Glutamatergic neuron (in vitro differentiated cells): Measurements from ENCODE around the gene TMCC2. TPM values are rescaled to one million over a fixed set of nuclear protein-coding genes. Genes with fewer than 3 reads are reported as not detected.

ENCODE experiments used
- DNase-seq: peaks from one replicate; pipeline ENCODE4 v3.0.0; 2022
- H3K27ac Mint-ChIP-seq: one replicate; pipeline ENCODE4 v1.8.0; 2020; ENCODE audit warnings: mild to moderate bottlenecking, mixed read lengths, inconsistent platforms; ENCODE audit not compliant: unreplicated experiment
- H3K27me3 Mint-ChIP-seq: one replicate; pipeline ENCODE4 v1.8.0; 2020; ENCODE audit warnings: mild to moderate bottlenecking, moderate library complexity, mixed read lengths, inconsistent platforms; ENCODE audit not compliant: unreplicated experiment
- H3K36me3 Mint-ChIP-seq: one replicate; pipeline ENCODE4 v1.8.0; 2020; ENCODE audit warnings: mild to moderate bottlenecking, mixed read lengths, inconsistent platforms; ENCODE audit not compliant: unreplicated experiment
- H3K4me1 Mint-ChIP-seq: one replicate; pipeline ENCODE4 v1.8.0; 2020; ENCODE audit warnings: mild to moderate bottlenecking, low read depth, mixed read lengths, inconsistent platforms; ENCODE audit not compliant: unreplicated experiment
- H3K4me3 Mint-ChIP-seq: one replicate; pipeline ENCODE4 v1.8.0; 2020; ENCODE audit warnings: mild to moderate bottlenecking, mixed read lengths, inconsistent platforms; ENCODE audit not compliant: unreplicated experiment
- H3K9me3 Mint-ChIP-seq: one replicate; pipeline ENCODE4 v1.8.0; 2020; ENCODE audit warnings: mild to moderate bottlenecking, moderate library complexity, mixed read lengths, inconsistent platforms; ENCODE audit not compliant: unreplicated experiment
- CTCF ChIP-seq: fragments of 200-600 bp; sonication (generic); IDR thresholded peaks from one replicate; pipeline ENCODE4 v1.5.0; 2021; ENCODE audit not compliant: partially characterized antibody, unreplicated experiment
- total RNA-seq: library from RNA; stranded (reverse); fragmentation: NEBNext Ultra II Directional; extraction: Animal tissue kit (Norgen Biotek cat#: 25700); gene quantifications from one replicate; pipeline ENCODE4 v1.2.1, GENCODE V29; 2021; ENCODE audit not compliant: unreplicated experiment

Gene TMCC2
- total RNA-seq, 1 donor from 2014 or later: 80.1 TPM

GRCh38 chr1:205321162-205321958 is 93.6 kb downstream of the TMCC2 start, which contains the start of gene NUAK2:
Gene NUAK2 (minus strand): TSS chr1:205321745. CDS start chr1:205321628, 117 bp downstream.
- Mint-ChIP-seq H3K27ac (peak within 1 kb of the TSS; percentile 84), H3K4me1 (peaks cover 30% of the 10 kb centered on the region), H3K27me3 (peaks cover 8% of the 10 kb centered on the region), H3K36me3 (no peaks in the 10 kb centered on the region), H3K4me3 (peak within 1 kb of the TSS; percentile 87), H3K9me3 (peaks cover 7% of the 10 kb centered on the region)
- DNase-seq: peak; percentile 96
- TF ChIP-seq CTCF: peak; percentile 12

- H3K27ac Mint-ChIP-seq: no peak overlapping the region
- peaks cover 7% of the 10 kb centered on the region for H3K27me3 Mint-ChIP-seq
- peaks cover 27% of the 10 kb centered on the region for H3K4me1 Mint-ChIP-seq
- H3K4me3 Mint-ChIP-seq: peak overlapping the region; percentile 72
- no peak for TF ChIP-seq CTCF
- no peak for DNase-seq
- H3K9me3 Mint-ChIP-seq: peaks cover 9% of the 10 kb centered on the region
- no peaks in the 10 kb centered on the region for H3K36me3 Mint-ChIP-seq
These were observed 94.2 kb downstream of the TMCC2 start for GRCh38 chr1:205321959-205322283.

Other genes with a start within 250 kb of the TMCC2 start
- gene CNTN2, start 184.7 kb upstream of the TMCC2 start, total RNA-seq: 208 TPM
- 9.3 TPM for gene TMEM81, start 143.5 kb upstream of the TMCC2 start, total RNA-seq
- gene RBBP5, start 106.0 kb upstream of the TMCC2 start, total RNA-seq: 20.6 TPM
- 9.2 TPM for gene DSTYK, start 16.2 kb upstream of the TMCC2 start, total RNA-seq
- gene NUAK2, start 93.8 kb downstream of the TMCC2 start, total RNA-seq: 8.0 TPM
- gene KLHDC8A, start 129.0 kb downstream of the TMCC2 start, total RNA-seq: 125 TPM
- 2.0 TPM for gene LEMD1, start 194.1 kb downstream of the TMCC2 start, total RNA-seq
- gene BLACAT1, start 228.1 kb downstream of the TMCC2 start, total RNA-seq: 1.1 TPM